Measurements from ENCODE around the gene ZNF436. TPM values are rescaled to one million over a fixed set of nuclear protein-coding genes. Genes with fewer than 3 reads are reported as not detected.

Gene ZNF436
- total and polyA plus RNA-seq, 2 of the 13 experiments (the other 11 are each of a cell fraction or from before 2014, with no cell fraction given), result 4.3 to 9.9 TPM

GRCh38 chr1:23344111-23344986 lies 25.3 kb downstream of the ZNF436 start, which contains the start of gene HNRNPR (continued):
- TF ChIP-seq REST (IDR thresholded peaks at IDR 0.05; ENCODE audit: borderline replicate concordance in 1 of 2, low read depth in 1 of 2, low read length in 2 of 2) (peak in 1 of 2 experiments; percentile 46; a peak in 1 of 4 replicates), SMAD9 (CRISPR knock-in tag; IDR thresholded peaks at IDR 0.05) (no peak), MEIS2 (CRISPR knock-in tag; IDR thresholded peaks at IDR 0.05) (0 out of 2 replicates have a peak, but pooled peaks have one; percentile 18), MXD3 (CRISPR knock-in tag; IDR thresholded peaks at IDR 0.05) (peak; percentile 64; the same call in 1 of the 2 replicates), SOX6 (IDR thresholded peaks at IDR 0.05) (no peak), SOX6 (CRISPR knock-in tag; IDR thresholded peaks at IDR 0.05) (peak; percentile 80), SUZ12 (IDR thresholded peaks at IDR 0.05; ENCODE audit: low read depth, low read length) (no peak), ATF7-NPFF (CRISPR knock-in tag; IDR thresholded peaks at IDR 0.05; ENCODE audit: low read depth) (peak; percentile 81; the same call in 1 of the 2 replicates), ERF (CRISPR knock-in tag; IDR thresholded peaks at IDR 0.05) (0 out of 2 replicates have a peak, but pooled peaks have one; percentile 41), KLF9 (CRISPR knock-in tag; IDR thresholded peaks at IDR 0.05; ENCODE audit: low read depth) (peak; percentile 56; the same call in 1 of the 2 replicates), CHCHD3 (CRISPR knock-in tag; IDR thresholded peaks at IDR 0.05) (no peak), USF2 (IDR thresholded peaks at IDR 0.05; ENCODE audit: low read depth, low read length) (no peak), USF2 (CRISPR knock-in tag; IDR thresholded peaks at IDR 0.05; ENCODE audit: borderline replicate concordance) (peak; percentile 49; the same call in 1 of the 2 replicates), KDM5A (IDR thresholded peaks at IDR 0.05; ENCODE audit: borderline replicate concordance, low read length) (peak; percentile 42; the same call in 1 of the 2 replicates), CEBPG (CRISPR knock-in tag; IDR thresholded peaks at IDR 0.05) (no peak), JUND (CRISPR knock-in tag; IDR thresholded peaks at IDR 0.05) (peak; percentile 46; the same call in 1 of the 2 replicates), ZNF75D (CRISPR knock-in tag; IDR thresholded peaks at IDR 0.05; ENCODE audit: borderline replicate concordance) (no peak; the same call in 1 of the 2 replicates), ZNF224 (CRISPR knock-in tag; IDR thresholded peaks at IDR 0.05) (no peak), ZNF253 (CRISPR knock-in tag; IDR thresholded peaks at IDR 0.05; ENCODE audit: borderline replicate concordance) (no peak), ZBTB7A (CRISPR knock-in tag; IDR thresholded peaks at IDR 0.05) (peak; percentile 88), ZFP62 (CRISPR knock-in tag; IDR thresholded peaks at IDR 0.05) (no peak), ZNF446 (CRISPR knock-in tag; IDR thresholded peaks at IDR 0.05) (peak; percentile 46; the same call in 1 of the 2 replicates)

All from HepG2 (cell line).